ENCODE results near the gene COX14.

- TF ChIP-seq CTCF (IDR thresholded peaks at IDR 0.05 in 2 of 3, conservative IDR thresholded peaks at IDR 0.05 in 1 of 3; ENCODE audit: borderline replicate concordance in 1 of 3, insufficient read depth in 1 of 3, low read depth in 2 of 3, low read length in 2 of 3) (no peak), REST (IDR thresholded peaks at IDR 0.05; ENCODE audit: low read depth) (no peak), ZNF274 (IDR thresholded peaks at IDR 0.05; ENCODE audit: low read depth, low read length) (no peak), MAX (IDR thresholded peaks at IDR 0.05) (no peak), SIN3A (IDR thresholded peaks at IDR 0.05; ENCODE audit: low read depth) (no peak), RAD21 (IDR thresholded peaks at IDR 0.05; ENCODE audit: low read depth) (no peak), POLR2AphosphoS5 (IDR thresholded peaks at IDR 0.05; ENCODE audit: low read depth, low read length) (no peak), POLR2A (IDR thresholded peaks at IDR 0.05; ENCODE audit: borderline replicate concordance, extremely low read depth, insufficient read depth, insufficient read length) (no peak), ZFX (IDR thresholded peaks at IDR 0.05) (no peak), EZH2 (IDR thresholded peaks at IDR 0.05) (no peak), JUND (IDR thresholded peaks at IDR 0.05) (no peak), EZH2phosphoT487 (IDR thresholded peaks at IDR 0.05; ENCODE audit: borderline replicate concordance) (no peak), EGR1 (IDR thresholded peaks at IDR 0.05; ENCODE audit: low read depth) (no peak)
These were observed 32.3 kb upstream of the COX14 start for GRCh38 chr12:50079771-50080170.

Measured in HCT116 (cell line).